HG03196 (cell line): ENCODE data around the gene NSFL1C.

Experiments used
- ATAC-seq: cut with Tn5 transposase; IDR thresholded peaks from one replicate; pipeline ENCODE4 v1.9.1; 2021; ENCODE audit not compliant: unreplicated experiment

NSFL1C gene

DNA sequence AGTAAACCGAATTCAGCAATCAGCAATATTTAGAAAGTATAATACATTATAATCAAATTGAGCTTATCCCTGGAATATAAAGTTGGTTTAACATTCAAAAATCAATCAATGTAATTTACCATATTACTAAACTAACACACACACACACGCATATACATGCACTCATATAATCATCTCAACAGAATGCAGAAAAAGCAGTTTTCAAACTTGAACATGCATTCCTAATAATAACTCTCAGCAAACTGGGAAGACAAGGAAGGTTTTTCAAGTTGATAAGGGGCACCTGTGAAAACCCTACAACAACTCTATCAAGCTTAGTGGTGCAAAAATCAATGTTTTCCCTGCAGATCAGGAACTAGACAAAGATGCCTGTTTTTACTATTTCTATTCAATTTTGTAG lies 19.9 kb upstream of the NSFL1C start:
- ATAC-seq = no peak

DNA sequence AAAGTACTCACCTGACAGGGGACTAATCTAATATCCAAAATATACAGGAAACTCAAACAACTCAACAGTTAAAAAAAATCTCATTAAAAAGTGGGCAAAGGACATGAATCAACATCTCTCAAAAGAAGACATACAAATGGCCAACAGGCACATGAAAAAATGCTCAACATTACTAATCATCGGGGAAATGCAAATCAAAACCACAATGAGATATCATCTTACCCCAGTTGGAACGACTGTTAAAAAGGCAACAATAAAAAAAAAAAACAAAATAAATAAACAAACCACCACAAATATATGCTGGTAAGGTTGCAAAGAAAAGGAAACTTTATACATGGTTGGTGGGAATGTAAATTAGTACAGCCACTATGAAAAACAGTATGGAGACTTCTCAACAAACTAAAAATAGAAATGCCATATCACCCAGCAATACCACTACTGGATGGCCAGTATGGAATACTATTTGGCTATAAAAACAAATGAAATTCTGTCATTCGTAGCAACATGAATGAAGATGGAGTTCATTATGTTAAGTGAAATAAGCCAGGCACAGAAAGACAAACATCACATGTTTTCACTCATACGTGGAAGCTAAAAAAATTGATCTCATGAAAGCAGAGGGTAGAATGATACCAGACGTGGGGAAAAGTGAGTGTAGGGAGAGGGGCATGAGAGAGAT lies 17.9 kb upstream of the NSFL1C start:
- no peak for ATAC-seq

DNA sequence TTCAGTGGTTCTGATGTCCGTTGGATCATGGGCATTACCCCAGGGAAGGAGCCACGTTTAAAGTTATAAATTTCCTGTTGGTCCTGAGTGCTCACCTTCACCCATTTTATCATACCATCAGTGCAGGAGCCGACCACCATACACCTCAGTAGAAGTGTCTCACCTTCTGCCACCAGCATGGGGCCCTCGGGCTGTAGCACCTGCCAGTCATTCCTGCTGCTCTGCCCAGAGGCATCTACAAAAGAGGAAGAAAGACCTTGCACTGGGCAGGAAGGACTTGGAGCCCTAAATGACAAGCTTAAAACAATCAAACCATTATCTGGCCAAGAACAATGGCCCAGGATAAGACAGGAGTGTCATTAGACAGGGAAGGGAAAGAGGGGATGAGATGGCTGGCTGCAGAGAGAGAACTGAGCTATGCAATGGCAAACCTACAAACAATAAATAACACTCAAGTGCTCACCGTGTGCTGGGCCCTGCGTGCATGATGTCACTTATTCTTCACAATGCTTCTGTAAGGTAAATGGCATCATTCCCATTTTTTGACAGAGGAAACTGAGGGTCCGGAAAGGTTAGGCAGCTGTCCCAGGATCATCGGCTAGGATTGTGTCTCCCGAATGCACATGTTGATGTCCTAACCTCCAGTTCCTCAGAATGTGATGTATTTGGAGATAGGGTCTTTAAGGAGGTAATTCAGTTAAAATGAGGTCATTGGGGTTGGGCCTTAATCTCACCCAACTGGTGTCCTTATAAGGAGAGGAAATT lies 13.4 kb upstream of the NSFL1C start:
- ATAC-seq = no peak

DNA sequence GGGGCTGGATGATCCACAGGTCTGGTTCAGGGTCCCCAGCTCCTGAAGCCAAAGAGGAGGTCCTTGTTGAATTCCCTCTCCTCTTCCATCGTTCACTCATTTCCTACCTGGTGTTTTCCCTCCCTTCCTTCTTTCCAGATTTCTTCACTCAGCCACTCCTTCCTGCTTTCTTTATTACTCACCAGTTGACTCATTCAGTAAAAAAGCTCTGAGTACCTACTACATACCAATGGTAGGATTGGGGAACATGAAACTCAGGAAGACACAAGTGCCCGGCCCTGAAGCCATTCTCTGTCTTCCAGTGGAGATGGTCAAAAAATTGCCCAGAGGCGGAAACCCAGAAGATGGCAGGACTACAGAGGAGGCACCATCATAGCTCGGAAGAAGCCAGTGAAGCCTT lies 11.9 kb upstream of the NSFL1C start:
- ATAC-seq = no peak

DNA sequence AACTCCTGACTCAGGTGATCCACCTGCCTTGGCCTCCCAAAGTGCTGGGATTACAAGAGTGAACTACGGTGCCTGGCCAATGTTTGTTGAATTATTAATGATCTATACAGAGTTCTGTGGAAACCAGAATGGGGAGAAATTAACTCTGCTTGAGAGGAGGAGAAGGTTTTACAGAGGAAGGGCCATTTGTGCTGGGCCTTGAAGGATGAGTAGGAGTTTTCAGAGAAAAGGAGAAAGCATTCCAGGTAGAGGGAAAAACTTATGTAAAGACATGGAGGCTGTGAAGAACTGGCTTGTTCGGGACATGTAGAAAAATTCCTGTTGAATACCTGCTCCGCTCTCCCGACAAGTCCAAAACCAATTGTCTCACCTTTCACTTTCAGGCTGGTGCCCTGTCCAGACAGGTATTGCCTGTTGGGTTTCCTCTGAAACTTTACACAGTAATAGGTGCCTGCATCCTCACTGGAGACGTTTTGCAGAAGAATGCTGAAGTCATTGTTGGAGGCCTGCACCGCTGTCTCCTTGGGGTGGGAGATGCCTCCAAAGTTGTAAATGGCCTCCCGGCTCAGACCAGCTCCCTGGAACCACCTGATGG lies 11.3 kb upstream of the NSFL1C start:
- ATAC-seq = no peak

DNA sequence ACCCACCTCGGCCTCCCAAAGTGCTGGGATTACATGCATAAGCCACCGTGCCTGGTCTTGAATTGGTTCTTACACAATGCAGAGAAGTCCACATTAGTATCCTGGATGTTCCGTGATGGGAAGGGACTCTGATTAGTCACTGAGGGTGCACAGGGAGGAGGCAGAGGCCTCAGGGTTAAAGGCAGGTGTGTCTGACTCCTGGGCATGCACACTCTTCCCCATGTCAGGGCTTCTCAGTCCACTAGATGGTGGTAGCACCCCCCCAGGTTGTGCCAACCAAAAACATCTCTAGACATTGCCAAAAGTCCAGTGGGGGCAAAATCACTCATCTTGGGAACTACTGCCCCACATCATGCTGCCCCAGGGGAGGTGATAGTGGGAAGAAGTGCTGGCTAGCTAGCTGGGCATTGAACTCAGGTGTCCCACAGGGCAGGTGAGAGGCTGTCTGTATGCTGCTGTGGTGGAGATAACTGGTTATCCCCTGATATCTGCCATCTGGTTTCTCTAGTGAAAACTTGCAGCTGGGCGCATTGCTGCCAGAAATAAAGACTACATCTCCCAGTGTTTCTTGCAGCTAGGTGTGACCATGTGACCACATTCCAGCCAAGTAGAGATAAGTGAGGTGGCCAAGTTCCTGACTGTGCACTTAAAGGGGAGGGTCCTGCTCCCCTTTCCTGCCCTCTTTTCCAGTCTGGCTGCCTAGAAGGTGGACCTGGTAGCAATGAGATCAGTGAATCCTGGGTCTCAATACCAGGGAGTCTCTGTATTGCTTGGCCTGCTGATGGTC lies 8.4 kb upstream of the NSFL1C start:
- ATAC-seq = no peak

DNA sequence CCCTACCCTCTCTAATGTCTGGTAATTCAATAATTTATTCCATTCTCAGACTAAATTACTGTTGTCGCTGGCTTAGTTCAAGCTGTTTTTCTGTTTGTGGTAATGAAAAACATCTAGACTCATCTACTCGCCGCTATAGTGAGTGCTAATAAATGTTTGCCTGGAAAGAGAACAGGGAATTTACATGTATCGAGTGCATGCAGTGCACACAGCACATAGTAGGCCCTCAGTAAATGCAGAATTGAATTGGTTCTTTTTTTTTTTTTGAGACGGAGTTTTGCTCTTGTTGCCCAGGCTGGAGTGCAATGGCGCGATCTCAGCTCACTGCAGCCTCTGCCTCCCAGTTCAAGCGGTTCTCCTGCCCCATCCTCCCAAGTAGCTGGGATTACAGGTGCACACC lies 7.7 kb upstream of the NSFL1C start:
- no peak for ATAC-seq

DNA sequence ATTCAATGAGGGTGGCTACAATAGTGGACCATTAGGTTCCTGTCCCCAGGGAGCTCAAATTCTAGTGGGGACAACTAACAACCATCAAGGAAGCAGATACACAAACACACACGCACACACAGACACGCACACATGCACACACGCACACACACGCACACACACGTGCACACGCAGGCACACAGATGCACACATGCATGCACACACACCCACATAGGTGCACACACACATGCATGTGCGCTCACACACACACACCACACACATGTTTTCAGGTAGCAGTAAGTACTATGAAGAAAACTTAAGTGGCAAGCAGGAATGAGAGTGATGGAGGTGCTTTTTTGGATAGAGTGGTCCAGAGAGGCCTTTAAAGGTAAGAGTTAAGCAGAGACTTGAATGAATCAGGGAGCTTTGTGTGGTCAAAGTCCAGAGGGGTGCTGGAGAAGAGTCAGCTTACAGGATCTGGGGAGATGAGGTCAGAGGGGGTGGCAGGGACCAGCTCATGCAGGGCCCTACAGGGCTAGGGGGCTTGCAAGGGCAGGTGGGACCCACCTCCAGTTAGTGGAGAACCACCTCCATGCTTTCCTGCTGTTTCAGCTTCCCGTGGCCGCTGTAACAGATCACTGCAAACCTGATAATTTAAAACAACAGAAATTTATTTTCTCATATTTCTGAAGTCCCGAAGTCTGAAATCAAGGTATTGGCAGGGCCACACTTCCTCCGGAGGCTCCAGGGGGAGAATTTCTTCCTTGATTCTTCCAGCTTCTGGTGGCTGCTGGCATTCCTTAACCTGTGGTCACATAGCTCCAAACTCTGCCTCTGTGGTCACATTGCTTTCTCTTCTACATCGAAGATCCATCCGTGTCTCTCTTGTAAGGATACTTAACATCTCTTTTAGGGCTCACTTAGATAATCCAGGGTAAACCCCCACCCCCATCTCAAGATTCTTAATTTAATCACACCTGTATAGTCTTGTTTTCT lies 6.9 kb upstream of the NSFL1C start:
- no peak for ATAC-seq

DNA sequence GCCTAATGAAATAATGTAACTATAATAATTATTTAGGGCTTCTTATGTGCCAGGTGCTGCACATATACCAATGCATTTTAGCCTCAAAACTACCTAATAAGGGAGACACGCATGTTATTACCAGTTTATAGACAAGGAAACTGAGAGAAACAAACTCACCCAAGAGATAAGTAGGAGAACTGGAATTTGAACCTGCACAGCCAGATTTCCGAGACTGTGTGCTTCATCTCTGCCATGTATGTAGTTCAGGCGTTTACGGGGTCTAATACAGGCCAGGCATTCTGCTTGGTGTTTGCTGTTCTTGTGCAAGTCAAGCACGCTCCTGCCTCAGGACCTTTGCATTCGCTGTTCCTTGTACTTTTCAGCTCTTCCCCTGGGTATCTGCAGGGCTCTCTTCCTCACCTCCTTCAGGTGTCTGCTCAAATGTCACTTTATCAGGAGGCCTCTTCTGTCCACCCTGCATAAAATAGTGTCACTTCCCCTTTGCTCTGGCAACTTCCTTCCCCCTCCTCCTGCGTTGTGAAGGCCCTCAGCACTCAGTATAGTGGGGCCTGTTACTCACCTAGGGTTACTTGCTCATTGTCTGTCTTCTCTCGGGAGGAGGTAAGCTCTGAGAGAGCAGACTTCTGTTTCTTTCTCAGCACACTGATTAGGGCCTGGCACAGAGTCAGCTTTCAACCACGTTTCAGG lies 6.1 kb upstream of the NSFL1C start:
- ATAC-seq = no peak

DNA sequence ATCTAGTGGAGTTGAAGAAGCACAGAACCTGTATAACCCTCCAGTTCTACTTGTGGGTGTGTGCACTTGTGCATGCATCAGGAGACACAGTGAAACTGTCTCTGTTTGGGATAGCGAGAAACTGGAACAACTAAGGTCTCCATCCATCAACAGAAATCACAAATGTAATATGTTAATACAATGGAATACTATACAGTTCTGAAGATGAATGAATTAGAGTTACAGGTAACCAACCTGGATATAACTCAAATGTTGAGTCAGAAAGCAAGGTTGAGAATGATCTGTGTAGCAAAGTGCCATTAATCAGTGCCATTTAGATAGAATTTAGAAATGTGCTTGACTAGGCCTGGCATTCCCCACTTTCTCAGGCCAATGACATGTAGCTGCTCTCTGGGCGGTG lies 4.6 kb upstream of the NSFL1C start:
- ATAC-seq = no peak

DNA sequence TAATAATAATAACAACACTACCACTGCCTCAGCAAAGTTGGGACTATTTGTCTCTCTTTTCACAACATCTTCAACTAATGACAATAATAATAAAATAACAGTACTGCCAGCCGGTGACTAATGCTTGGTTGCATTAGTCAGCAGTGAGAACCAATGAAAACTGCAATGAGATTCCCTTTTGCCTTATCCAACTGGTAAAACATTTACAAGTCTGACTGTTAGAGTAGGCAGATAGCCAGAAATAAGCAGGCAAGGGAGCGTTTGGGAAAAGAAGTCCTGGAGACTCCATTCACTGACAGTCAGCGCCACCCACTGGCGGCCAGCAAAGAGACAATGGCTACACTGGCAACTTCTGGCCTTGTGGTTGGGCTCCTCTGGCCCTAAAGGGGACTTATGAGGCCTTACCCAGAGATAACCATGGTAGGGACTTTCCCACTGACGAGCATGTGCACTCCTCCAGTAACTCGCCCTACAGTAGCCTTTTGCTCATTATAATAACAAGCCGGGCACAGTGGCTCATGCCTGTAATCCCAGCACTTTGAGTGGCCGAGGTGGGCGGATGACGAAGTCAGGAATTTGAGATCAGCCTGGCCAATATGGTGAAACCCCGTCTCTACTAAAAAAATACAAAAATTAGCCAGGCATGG lies 3.4 kb upstream of the NSFL1C start:
- ATAC-seq = no peak

DNA sequence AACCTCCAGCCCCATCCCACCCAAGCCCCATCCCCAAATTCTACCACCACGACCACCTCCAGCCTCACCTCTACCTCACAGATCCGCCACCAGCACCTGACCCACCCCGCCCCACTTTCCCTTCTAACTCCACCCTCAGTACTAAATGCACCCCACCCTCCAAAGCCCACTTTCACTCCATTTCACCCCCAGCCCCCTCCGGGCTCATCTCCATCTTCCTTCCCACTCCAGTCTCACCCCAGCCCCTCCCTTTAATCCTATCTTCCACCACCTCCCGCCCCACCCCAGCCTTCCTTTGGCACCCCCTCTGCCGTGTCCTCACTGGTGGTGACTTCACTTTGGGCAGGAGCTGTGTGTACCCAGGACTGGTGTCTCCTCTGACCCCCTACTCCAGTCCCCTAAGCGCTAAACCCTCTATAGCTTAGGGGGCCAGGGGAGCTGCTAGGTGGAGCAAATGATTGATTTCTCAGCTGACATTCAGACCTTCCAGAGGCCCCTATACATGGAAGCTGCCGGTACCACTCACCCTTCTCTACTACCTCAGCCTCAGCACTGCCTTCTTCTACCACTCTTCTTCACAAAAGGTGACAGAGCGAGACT lies 2.8 kb upstream of the NSFL1C start:
- ATAC-seq = no peak

DNA sequence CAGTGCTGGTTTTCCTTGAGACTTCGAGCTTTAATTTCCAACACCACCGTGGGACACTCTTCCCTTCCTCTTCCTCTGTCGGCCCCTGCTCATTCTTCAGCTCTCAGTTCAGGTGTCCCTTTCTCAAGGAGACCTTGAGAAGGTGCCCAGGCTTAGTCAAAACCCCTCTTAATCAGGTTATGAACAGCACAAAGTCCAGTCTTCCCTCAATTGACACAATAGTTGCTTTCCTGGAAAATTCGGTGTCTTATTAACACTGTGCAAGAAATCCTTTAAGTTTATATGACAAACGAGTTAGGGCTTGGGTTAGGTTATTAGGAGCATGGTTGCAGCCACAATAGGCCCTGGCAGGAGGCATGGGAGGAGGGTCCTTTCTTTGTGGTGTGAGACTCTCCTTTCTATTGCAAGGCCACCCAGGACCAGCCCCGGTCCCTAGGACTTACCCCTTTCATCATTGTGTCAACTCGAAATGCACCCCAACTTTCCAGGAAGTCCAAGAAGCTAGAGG lies 1.5 kb upstream of the NSFL1C start:
- no peak for ATAC-seq

DNA sequence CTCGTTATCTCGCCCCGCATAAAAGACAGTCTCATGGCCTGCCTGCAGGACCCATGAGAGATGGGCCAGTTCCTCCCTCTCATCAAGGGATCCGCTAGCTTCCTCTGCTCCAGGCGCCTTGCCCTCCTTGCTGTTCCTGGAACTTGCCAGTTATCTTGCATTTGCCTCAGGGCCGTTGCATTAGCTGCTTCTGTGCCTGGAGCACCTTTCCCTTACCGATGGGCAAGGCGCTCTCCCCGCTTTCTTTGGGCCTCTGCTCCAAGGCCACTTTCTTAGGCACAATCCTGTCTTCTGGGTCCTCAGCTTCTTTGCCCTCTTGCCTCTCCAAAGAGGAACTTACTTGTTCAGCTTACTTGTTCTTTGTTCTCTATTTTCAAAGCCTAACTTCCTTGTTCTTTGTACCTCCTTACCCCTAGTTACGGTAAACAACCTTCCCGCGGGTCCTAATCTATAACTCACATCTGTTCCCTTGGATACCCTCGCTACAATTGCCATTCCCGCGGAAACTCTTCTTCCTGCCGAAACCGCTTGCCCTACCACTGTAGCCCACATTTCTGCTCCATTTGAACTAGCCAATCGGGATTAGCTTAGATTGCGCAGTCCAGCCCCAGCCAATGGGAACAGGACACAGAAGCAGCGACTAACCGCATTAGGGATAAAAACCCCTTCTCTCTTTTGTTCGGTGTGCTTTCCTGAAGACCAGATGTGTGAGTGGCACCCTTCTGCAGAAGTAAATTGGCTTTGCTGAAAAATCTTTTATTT lies 887 bp upstream of the NSFL1C start:
- ATAC-seq = peak; percentile 4

DNA sequence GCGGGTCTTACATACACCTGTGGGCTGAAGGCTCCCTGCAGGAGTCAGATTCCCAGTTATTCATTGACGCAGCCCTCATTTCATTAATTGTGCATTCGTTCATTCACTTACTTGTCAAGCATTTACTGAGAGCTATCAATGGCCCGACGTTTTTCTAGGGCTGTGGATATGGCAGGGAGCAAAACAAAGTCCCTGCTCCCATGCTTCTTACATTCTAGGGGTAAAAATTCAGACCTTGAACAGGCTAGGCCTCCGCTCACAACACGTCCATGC lies 369 bp upstream of the NSFL1C start:
- no peak for ATAC-seq

DNA sequence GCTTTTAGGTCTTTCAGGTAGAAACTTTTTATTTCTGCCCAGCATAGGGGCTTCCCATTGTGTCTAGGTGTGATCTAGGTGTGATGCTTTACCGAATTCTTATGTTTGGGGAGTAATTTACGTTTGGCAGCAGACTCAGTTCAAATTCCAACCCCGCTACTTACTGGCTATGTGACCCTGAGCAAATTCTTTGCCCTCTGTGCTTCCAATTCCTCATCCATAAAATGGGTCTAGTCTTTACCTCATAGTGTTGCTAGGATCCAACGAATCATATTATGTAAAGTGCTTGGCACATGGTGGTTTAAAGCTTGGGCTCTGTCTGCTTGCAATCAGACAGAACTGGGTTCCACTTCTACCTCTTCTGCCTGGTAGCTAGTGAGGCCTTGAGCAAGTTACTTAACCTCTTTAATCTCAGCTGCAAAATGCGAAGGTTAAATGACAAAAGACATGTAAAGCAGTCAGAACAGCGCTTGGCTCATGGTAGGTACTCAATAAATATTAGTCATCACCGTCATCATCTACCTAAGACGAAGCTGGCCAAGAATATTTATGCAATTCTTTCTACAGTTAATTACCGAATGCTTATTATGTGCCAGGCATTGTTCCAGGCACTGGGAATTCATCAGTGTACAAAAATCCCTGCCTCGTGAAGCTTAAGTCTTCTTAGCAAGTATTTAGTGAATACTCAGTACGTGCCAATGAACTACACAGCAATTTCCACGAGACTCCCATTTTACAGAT lies 1.0 kb downstream of the NSFL1C start:
- ATAC-seq = no peak

DNA sequence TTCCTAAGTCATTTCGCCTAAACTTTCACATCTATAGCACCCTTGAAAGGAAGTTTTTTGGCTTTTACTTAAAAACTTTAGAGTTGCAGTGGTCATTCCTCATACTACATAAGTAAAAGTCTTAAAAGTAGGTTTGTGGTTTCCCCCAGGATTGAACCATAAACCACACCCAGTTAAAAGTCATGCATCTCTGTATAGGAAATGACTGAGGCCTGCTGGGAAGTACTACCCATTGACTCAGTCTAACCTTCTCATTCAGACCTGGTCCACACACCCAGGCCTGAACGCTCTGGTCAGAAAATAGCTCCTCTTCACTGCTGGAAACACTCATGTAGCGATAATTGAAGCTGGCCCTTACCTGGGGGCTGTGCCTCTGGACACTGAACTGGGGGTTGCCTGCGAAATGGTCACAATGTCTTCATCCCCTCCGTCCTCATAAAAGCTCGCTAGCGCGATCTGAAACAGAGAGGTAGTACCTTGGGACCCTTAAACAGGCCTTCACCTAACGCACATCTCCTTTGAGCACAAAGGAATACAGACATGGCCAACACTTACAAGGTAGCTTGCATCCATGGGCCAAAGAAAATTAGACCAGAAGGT lies 2.6 kb downstream of the NSFL1C start:
- ATAC-seq = no peak
